GM21515 (cell line): ENCODE data around the gene FGF2.
"Not testable (repeated sequence)": the region's sequence is repeated elsewhere in the genome, so short reads cannot be mapped to it uniquely, and the experiment has no call there.

ENCODE experiments used
- ATAC-seq: cut with Tn5 transposase; IDR thresholded peaks from one replicate; pipeline ENCODE4 v1.9.1; 2021; ENCODE audit not compliant: unreplicated experiment

FGF2 gene

DNA sequence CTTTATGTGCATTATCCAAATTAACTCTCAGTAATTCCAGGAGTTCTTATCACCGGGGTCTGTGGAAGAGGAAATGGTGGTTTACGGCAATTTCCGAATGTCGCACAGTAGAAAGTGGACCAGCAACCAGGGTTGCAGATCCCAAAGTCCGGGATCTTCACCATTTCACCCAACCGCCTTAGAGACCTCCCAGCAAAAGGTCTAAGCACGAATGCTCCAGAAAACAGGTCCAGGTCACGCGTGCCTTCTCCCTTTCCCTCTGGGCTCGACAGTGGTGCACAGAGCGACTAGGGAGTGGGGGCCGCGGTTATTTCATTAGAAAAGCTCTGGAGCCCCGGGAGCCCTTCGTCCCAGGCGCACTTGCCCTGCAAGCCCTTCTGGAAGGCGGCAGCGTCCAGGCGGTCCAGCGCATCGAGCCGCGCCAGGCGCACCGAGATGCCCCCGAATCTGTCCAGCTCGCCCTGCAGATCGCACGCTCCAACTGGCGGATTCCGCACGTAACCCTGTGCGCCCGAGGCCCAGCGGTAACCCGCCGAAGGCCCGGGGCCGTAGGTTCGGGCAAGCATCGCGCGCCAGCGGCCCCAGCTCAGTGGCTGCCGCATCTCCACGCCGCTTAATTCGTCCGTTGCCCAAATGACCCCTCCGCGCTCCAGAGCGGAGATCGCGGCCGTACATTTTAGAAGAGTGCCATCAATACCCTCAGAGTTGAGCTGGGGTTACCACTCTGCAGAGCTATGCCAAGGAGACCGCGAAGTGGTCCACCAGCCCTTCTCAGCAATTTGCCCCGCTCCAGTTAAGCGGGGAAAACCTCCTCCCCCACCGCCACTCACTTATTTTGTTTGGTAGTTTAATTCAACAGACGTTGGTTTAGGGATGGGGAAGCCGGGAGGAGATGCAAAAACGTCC is 95.6 kb downstream of the FGF2 start, which contains the start of gene NUDT6:
NUDT6 (minus strand) TSS at position 627 of the 906 bp plus-strand sequence; CDS start at position 602, 25 bp downstream.
- peak; percentile 74 for ATAC-seq

DNA sequence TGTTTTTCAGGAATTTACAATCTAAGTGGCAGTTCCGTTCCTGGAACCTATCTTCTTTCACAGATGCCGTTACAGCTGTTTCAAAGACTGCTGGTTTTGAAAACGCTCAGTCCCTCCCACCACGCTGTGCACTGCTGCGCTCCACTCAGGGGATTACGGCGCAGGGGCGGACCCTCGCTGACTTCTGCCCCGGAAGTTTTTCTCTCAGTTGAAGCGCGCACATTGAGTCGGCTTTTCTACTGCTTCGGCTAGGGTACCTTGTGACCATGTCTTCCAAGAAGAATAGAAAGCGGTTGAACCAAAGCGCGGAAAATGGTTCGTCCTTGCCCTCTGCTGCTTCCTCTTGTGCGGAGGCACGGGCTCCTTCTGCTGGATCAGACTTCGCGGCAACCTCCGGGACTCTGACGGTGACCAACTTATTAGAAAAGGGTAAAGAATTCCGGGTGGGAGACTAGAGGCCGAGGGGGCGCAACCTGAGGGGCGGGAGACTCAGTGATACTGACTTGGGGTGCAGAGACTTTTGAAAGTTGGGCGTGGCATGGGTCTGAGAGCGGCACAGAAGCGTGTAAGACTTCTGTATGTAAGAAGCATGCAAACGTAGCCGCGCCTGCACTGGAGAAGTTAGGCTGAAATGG is 96.4 kb downstream of the FGF2 start:
- ATAC-seq = peak; percentile 97

GRCh38 chr4:122928930-122929329 is 102.3 kb downstream of the FGF2 start:
- no peak for ATAC-seq

- ATAC-seq = no peak
Observed at GRCh38 chr4:122930862-122931261, 104.2 kb downstream of the FGF2 start.

DNA sequence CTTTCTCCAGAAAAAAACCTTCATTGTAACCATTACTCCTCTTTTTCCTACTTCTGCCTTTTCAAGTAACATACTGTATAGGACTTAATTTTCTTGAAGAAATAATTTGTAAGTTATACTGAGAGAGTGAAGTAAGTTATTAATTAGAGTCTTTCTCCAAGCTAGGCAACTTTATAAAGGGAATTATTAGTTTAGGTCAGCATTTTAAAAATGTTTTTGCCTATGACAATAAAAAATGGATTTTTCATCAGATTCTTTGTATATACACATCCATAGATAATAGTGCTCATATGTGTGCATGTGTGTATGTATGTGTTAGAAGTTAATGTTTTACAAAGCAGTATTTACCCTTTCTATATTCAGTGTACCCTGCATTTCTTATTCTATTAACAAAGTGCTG is 106.1 kb downstream of the FGF2 start:
- ATAC-seq = no peak

GRCh38 chr4:122945136-122945535 is 118.5 kb downstream of the FGF2 start:
- ATAC-seq = not testable (repeated sequence)

DNA sequence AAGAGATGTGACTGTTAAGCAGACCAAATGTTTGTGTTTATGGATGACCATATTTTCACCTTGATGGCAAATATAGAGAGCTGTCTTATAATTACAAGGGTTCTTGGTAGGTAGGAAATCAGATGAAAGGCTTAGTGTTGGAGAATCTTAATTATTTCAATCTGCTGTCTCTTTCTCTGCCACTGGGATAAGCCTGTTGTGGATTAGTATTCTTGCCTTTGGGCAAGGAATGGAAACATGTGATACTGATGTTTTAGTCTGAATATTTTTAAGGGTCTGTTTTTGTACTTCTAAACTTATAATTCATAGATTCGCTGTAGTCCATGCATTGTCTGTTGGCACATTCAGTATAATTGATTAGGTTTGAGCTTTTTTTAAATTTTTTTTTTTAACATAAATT is 119.5 kb downstream of the FGF2 start:
- ATAC-seq = no peak
